Measurements from ENCODE around the gene RGL3. TPM values are rescaled to one million over a fixed set of nuclear protein-coding genes. Genes with fewer than 3 reads are reported as not detected.
A peak's percentile ranks its signal among the peaks of the same experiment; 100 is the strongest.
"Not testable (repeated sequence)": the region's sequence is repeated elsewhere in the genome, so short reads cannot be mapped to it uniquely, and the experiment has no call there.

The RGL3 gene, protein sequence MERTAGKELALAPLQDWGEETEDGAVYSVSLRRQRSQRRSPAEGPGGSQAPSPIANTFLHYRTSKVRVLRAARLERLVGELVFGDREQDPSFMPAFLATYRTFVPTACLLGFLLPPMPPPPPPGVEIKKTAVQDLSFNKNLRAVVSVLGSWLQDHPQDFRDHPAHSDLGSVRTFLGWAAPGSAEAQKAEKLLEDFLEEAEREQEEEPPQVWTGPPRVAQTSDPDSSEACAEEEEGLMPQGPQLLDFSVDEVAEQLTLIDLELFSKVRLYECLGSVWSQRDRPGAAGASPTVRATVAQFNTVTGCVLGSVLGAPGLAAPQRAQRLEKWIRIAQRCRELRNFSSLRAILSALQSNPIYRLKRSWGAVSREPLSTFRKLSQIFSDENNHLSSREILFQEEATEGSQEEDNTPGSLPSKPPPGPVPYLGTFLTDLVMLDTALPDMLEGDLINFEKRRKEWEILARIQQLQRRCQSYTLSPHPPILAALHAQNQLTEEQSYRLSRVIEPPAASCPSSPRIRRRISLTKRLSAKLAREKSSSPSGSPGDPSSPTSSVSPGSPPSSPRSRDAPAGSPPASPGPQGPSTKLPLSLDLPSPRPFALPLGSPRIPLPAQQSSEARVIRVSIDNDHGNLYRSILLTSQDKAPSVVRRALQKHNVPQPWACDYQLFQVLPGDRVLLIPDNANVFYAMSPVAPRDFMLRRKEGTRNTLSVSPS
- total RNA-seq, result 9.2 TPM
- long read RNA-seq, partial matches to known transcripts, result 3 of 10 reads
- long read RNA-seq, other reads (novel, unspliced or antisense), result 5 of 10 reads

DNA sequence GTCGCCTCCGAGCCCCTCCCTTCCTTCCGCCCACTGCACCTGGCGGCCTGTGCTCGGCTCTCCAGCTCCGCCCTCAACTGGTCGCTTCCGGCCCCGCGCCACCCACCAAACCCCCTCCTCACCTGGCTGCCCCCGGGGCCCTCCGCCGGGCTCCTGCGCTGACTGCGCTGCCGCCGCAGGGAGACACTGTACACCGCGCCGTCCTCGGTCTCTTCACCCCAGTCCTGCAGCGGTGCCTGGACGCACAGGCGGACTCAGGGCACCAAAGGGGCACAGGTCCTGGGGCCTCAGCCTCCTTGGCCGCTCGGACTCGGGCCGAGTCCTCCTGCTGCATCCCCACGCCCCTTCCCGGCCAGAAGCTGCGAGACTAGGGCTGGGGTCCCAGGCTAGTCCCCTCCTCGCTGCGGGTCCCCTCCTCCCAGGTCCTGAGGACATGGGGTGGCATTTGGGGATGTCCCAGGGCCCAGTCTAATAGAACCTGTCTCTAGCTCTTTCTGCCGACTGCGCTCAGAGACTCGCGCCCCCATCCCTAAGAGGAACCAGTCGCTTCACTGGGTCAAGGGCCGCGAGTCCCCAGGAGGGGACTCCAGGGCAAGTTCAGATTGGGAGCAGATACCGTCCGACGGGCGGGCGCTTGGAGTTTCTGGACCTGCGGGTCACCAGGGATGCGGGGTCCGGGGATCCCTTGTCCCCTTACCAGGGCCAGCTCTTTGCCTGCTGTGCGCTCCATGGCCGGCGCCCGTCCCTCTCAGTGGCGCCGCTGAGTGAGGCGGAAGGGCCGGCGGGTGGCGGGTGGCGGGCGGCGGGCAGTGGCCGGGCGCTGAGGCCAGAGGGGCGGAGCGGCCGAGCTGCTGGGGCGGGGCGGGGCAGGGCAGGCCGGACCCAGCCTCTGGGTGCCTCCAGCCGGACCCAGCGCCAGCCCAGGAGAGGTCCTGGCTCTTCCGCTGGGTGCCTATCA, at the start of gene RGL3:
Gene RGL3, minus strand, starts transcription at position 766 of the 958 bp plus-strand sequence. Its CDS starts 36 bp downstream, at position 730.
- intact Hi-C loops (cut with micrococcal nuclease), result no loop called here
- peaks cover 88% of the 10 kb centered on the region for H3K27me3 ChIP-seq (ENCODE audit: low read depth)
- TF ChIP-seq, protein P1, sequence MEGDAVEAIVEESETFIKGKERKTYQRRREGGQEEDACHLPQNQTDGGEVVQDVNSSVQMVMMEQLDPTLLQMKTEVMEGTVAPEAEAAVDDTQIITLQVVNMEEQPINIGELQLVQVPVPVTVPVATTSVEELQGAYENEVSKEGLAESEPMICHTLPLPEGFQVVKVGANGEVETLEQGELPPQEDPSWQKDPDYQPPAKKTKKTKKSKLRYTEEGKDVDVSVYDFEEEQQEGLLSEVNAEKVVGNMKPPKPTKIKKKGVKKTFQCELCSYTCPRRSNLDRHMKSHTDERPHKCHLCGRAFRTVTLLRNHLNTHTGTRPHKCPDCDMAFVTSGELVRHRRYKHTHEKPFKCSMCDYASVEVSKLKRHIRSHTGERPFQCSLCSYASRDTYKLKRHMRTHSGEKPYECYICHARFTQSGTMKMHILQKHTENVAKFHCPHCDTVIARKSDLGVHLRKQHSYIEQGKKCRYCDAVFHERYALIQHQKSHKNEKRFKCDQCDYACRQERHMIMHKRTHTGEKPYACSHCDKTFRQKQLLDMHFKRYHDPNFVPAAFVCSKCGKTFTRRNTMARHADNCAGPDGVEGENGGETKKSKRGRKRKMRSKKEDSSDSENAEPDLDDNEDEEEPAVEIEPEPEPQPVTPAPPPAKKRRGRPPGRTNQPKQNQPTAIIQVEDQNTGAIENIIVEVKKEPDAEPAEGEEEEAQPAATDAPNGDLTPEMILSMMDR (IDR thresholded peaks at IDR 0.05; ENCODE audit: borderline replicate concordance), result no peak
- H3K4me1 ChIP-seq, result peaks cover 54% of the 10 kb centered on the region
- no peaks in the 10 kb centered on the region for H3K36me3 ChIP-seq
- peak within 1 kb of the TSS; percentile 66 for H3K4me3 ChIP-seq
- H3K27ac ChIP-seq (replicated peaks), result peak within 1 kb of the TSS; percentile 84
- peak; percentile 67 for DNase-seq
- H3K9me3 ChIP-seq (replicated peaks), result no peaks in the 10 kb centered on the region

DNA sequence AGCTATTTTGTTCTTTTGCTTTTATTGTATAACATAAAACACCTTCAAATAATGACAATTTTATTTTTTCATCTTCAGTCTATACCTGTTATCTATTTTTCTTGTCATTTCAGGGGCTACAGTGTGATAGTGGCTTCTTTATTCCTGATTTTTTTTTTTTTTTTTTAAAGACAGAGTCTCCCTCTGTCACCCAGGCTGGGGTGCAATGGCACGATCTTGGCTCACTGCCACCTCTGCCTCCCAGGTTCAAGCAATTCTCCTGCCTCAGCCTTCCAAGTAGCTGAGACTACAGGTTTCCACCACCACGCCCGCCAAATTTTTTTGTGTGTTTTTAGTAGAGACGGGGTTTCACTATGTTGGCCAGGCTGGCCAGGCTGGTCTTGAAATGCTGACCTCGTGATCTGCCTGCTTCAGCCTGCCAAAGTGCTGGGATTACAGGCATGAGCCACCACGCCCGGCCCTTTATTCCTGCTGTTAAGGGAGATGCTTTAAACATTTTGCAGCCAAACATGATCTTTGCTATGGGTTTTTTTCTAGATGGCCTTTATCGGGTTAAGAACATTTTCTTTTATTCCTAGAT, 49.2 kb upstream of the RGL3 start:
- H3K36me3 ChIP-seq; DNase-seq; H3K27ac ChIP-seq (replicated peaks); H3K4me1 ChIP-seq; H3K4me3 ChIP-seq; intact Hi-C loops (cut with micrococcal nuclease); H3K9me3 ChIP-seq (replicated peaks): not testable (repeated sequence)
- peaks cover 28% of the 10 kb centered on the region for H3K27me3 ChIP-seq (ENCODE audit: low read depth)

DNA sequence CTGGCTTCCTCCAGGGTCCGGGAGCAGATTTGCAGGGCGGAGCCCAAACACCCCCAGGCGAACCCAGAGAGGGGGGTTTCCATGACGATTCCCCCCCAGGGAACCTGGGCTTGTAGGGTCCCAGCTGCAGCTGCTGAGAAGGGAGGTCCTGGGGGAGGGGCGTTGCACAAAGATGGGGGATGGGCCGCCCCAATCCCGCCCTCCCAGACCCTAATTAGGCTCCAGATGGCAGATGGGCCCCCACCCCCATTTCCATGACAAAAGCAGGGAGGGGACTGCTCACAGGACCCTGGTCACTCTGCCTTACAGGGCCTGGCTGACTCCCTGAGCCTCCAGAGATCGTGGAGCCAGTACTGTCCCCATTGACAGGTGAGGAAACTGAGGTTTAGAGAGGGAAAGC, 46.5 kb upstream of the RGL3 start:
- TF ChIP-seq, protein P1 (IDR thresholded peaks at IDR 0.05; ENCODE audit: borderline replicate concordance), result no peak
- no peak overlapping the region for H3K27ac ChIP-seq (replicated peaks)
- peaks cover 16% of the 10 kb centered on the region for H3K27me3 ChIP-seq (ENCODE audit: low read depth)
- H3K4me3 ChIP-seq, result no peak overlapping the region
- intact Hi-C loops (cut with micrococcal nuclease), result no loop called here
- no peak for DNase-seq
- no peaks in the 10 kb centered on the region for H3K36me3 ChIP-seq
- H3K9me3 ChIP-seq (replicated peaks), result no peaks in the 10 kb centered on the region
- no peaks in the 10 kb centered on the region for H3K4me1 ChIP-seq

DNA sequence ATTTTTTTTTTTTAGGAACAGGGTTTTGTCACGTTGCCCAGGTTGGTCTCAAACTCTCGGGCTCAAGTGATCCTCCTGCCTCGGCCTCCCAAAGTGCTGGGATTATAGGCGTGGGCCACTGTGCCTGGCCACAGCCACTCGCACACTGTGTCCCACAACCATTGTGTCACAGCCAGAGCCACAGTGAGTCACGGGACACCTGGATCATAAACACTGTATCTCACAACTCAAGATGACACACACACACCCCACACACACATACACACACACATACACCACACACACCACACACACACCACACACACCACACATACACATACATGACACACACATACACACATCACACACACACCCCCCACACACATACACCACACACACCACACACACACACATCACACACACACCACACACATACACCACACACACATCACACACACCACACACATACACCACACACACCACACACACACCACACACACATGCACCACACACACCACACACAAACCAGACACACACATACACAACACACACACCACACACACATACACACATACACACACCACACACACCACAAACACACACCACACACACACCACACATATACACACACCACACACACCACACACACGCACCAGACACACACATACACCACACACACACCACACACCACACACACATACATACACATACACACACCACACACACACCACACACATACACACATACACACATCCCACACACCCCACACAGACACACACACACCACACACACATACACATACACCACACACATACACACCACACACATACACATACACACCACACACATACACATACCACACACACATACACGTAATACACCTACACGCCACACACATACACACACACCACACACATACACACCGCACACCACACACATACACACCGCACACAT, 45.5 kb upstream of the RGL3 start:
- H3K4me1 ChIP-seq, result no peaks in the 10 kb centered on the region
- H3K36me3 ChIP-seq, result no peaks in the 10 kb centered on the region
- intact Hi-C loops (cut with micrococcal nuclease), result no loop called here
- TF ChIP-seq, protein P1 (IDR thresholded peaks at IDR 0.05; ENCODE audit: borderline replicate concordance), result no peak
- no peak overlapping the region for H3K4me3 ChIP-seq
- H3K27me3 ChIP-seq (ENCODE audit: low read depth), result peaks cover 26% of the 10 kb centered on the region
- H3K27ac ChIP-seq (replicated peaks), result no peak overlapping the region
- DNase-seq, result no peak
- no peaks in the 10 kb centered on the region for H3K9me3 ChIP-seq (replicated peaks)

DNA sequence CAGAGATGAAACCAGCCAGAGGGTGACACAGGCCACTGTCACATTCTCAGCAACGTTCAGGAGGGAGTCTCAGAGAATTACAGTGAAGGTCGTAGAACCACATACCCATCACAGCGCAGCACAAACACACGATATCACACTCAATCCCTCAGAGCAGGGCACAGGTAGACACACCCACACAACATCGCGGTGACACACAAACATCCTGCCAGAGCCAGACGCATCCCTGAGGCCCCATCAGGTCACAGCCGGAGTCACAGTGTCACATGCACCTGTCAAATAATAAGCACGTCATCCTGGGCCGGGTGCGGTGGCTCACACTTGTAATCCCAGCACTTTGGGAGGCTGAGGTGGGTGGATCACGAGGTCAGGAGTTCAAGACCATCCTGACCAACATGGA, 44.3 kb upstream of the RGL3 start:
- TF ChIP-seq, protein P1 (IDR thresholded peaks at IDR 0.05; ENCODE audit: borderline replicate concordance), result no peak
- DNase-seq, result no peak
- H3K36me3 ChIP-seq, result no peaks in the 10 kb centered on the region
- peaks cover 32% of the 10 kb centered on the region for H3K27me3 ChIP-seq (ENCODE audit: low read depth)
- intact Hi-C loops (cut with micrococcal nuclease), result no loop called here
- H3K9me3 ChIP-seq (replicated peaks), result no peaks in the 10 kb centered on the region
- no peaks in the 10 kb centered on the region for H3K4me1 ChIP-seq
- no peak overlapping the region for H3K4me3 ChIP-seq
- no peak overlapping the region for H3K27ac ChIP-seq (replicated peaks)
